Kidney capillary endothelial cell (primary cell): ENCODE data around the gene ANKRD44.
"Not testable (repeated sequence)": the region's sequence is repeated elsewhere in the genome, so short reads cannot be mapped to it uniquely, and the experiment has no call there.

Experiments
- DNase-seq: peaks from one replicate; pipeline ENCODE4 v3.0.0-alpha.2; 2018; ENCODE audit warnings: low spot score

The ANKRD44 gene

GRCh38 chr2:197028230-197028629 lies 282.4 kb downstream of the ANKRD44 start:
- DNase-seq: peak; percentile 26

GRCh38 chr2:197024206-197024605 lies 286.4 kb downstream of the ANKRD44 start:
- DNase-seq: no peak

GRCh38 chr2:197020921-197021320 lies 289.7 kb downstream of the ANKRD44 start:
- DNase-seq: not testable (repeated sequence)

GRCh38 chr2:197013098-197013497 lies 297.5 kb downstream of the ANKRD44 start:
- no peak for DNase-seq

GRCh38 chr2:197011801-197012641 lies 298.6 kb downstream of the ANKRD44 start:
- DNase-seq: peak; percentile 42

GRCh38 chr2:197011021-197011417 lies 299.6 kb downstream of the ANKRD44 start:
- no peak for DNase-seq

- no peak for DNase-seq
Observed at GRCh38 chr2:197010200-197011020, 300.2 kb downstream of the ANKRD44 start.

- DNase-seq: not testable (repeated sequence)
Observed at GRCh38 chr2:197008741-197009341, 301.7 kb downstream of the ANKRD44 start.

GRCh38 chr2:197007716-197008628 lies 302.6 kb downstream of the ANKRD44 start:
- DNase-seq: no peak

- no peak for DNase-seq
Observed at GRCh38 chr2:197001921-197002320, 308.7 kb downstream of the ANKRD44 start.

- no peak for DNase-seq
Observed at GRCh38 chr2:196995757-196996314, 314.7 kb downstream of the ANKRD44 start.

- no peak for DNase-seq
Observed at GRCh38 chr2:196994764-196995163, 315.8 kb downstream of the ANKRD44 start.

GRCh38 chr2:196993617-196994016 lies 317.0 kb downstream of the ANKRD44 start:
- DNase-seq: no peak

- no peak for DNase-seq
Observed at GRCh38 chr2:196992466-196992865, 318.1 kb downstream of the ANKRD44 start.

- no peak for DNase-seq
Observed at GRCh38 chr2:196990788-196991461, 319.7 kb downstream of the ANKRD44 start.

- no peak for DNase-seq
Observed at GRCh38 chr2:196990092-196990491, 320.5 kb downstream of the ANKRD44 start.

- no peak for DNase-seq
Observed at GRCh38 chr2:196989496-196989895, 321.1 kb downstream of the ANKRD44 start.

GRCh38 chr2:196988639-196989038 lies 321.9 kb downstream of the ANKRD44 start:
- DNase-seq: no peak

- peak; percentile 96 for DNase-seq
Observed at GRCh38 chr2:196987649-196988364, 322.8 kb downstream of the ANKRD44 start.

- DNase-seq: no peak
Observed at GRCh38 chr2:196987298-196987648, 323.3 kb downstream of the ANKRD44 start.
